HepG2 (cell line): ENCODE data around the gene ME3. TPM values are rescaled to one million over a fixed set of nuclear protein-coding genes. Genes with fewer than 3 reads are reported as not detected.

Experiments
- ATAC-seq: fragments of 200-7000 bp; cut with Tn5 transposase; 3 replicates; pipeline ENCODE4 v1.9.1; 2020; ENCODE audit warnings: mild to moderate bottlenecking, moderate library complexity
- BruUV-seq: library from RNA; stranded (reverse); fragments of 400-500 nt; replicated peaks from 2 replicates; lab custom pipeline; 2021; lab: Mats Ljungman, UMichigan
- CTCF ChIA-PET: fragments of 300-600 bp; formaldehyde crosslinking; extraction: SDS; loops from one replicate; lab custom pipeline; 2021; ENCODE audit warnings: low total read pairs, inconsistent platforms, low intra/inter-chr PET ratio; lab: Yijun Ruan, JAX
- POLR2A ChIA-PET: fragments of 350-600 bp; sonication (Branson Sonifier 250); formaldehyde crosslinking; loops from one replicate; lab custom pipeline; 2020; ENCODE audit warnings: antibody characterized with exemption, inconsistent platforms; lab: Yijun Ruan, JAX
- DNase-seq: peaks from one replicate; pipeline ENCODE4 v3.0.0-alpha.2; 2015; ENCODE audit warnings: low spot score
- FAIRE-seq: peaks from 3 replicates; lab custom pipeline; 2011; peaks lifted over from hg19 to GRCh38; lab: Jason Lieb, UNC
- H2AFZ ChIP-seq: one replicate; pipeline ENCODE4 v1.6.1; 2011; ENCODE audit warnings: low read length, inconsistent platforms
- H3K27ac ChIP-seq: fragments of 300-600 bp; 3 replicates; pipeline ENCODE4 v1.8.0; 2011; ENCODE audit warnings: mixed run types, mild to moderate bottlenecking, mixed read lengths, low read length, inconsistent platforms; ENCODE audit not compliant: insufficient read depth; ENCODE audit errors: extremely low read length
- H3K27me3 ChIP-seq, 2 experiments: fragments of 200-600 bp in 1 of 2; 2 replicates in 1 of 2; 3 replicates in 1 of 2; pipeline versions ENCODE4 v1.6.0 to v1.8.0; 2011; ENCODE audit warnings: low read length in 2 of 2, mild to moderate bottlenecking in 2 of 2, moderate library complexity in 2 of 2, inconsistent platforms in 1 of 2; ENCODE audit not compliant: insufficient read depth in 2 of 2, control insufficient read depth in 1 of 2
- H3K36me3 ChIP-seq, 2 experiments: fragments of 200-600 bp in 1 of 2; replicated peaks in 1 of 2; 2 replicates in 1 of 2; 3 replicates in 1 of 2; pipeline versions ENCODE4 v1.5.1 to v1.8.0; 2011; ENCODE audit warnings: low read length in 2 of 2, inconsistent platforms in 1 of 2; ENCODE audit not compliant: insufficient read depth in 2 of 2, control insufficient read depth in 1 of 2
- H3K4me1 ChIP-seq: 2 replicates; pipeline ENCODE4 v1.5.1; 2012; ENCODE audit warnings: low read length, inconsistent platforms; ENCODE audit not compliant: insufficient read depth
- H3K4me2 ChIP-seq: 2 replicates; pipeline ENCODE4 v1.6.0; 2011; ENCODE audit warnings: low read depth, low read length, inconsistent platforms
- H3K4me3 ChIP-seq, 3 experiments: fragments of 200-600 bp in 1 of 3; sonication (generic), shearing (Covaris generic) in 1 of 3; replicated peaks in 1 of 3; 2 replicates each; pipeline ENCODE4 v1.5.1; 2011 to 2016; ENCODE audit warnings: low read length in 3 of 3, inconsistent platforms in 2 of 3, low read depth in 2 of 3, mild to moderate bottlenecking in 2 of 3, control low read depth in 1 of 3, mixed read lengths in 1 of 3; ENCODE audit not compliant: insufficient read depth in 1 of 3
- H3K79me2 ChIP-seq: one replicate; pipeline ENCODE4 v1.6.1; 2011; ENCODE audit warnings: low read length, inconsistent platforms; ENCODE audit not compliant: insufficient read depth
- H3K9ac ChIP-seq: 2 replicates; pipeline ENCODE4 v1.6.0; 2011; ENCODE audit warnings: mild to moderate bottlenecking, low read depth, low read length, inconsistent platforms; ENCODE audit not compliant: insufficient read depth
- H3K9me3 ChIP-seq: 2 replicates; pipeline ENCODE4 v1.5.1; 2012; ENCODE audit warnings: mild to moderate bottlenecking, low read length
- H4K20me1 ChIP-seq: 2 replicates; pipeline ENCODE4 v1.6.0; 2011; ENCODE audit warnings: inconsistent platforms, mild to moderate bottlenecking, low read length, moderate library complexity; ENCODE audit not compliant: insufficient read depth
- ARNT ChIP-seq: fragments of 450-650 bp; IDR thresholded peaks from 2 replicates; pipeline ENCODE4 v1.6.1; 2017
- DMAP1 ChIP-seq: IDR thresholded peaks from 2 replicates; pipeline ENCODE4 v1.6.1; 2016
- KIAA2018 ChIP-seq: sonication (generic); formaldehyde crosslinking; IDR thresholded peaks from 2 replicates; pipeline ENCODE4 v1.5.0; 2020; ENCODE audit warnings: mild to moderate bottlenecking, missing genetic modification reagents, borderline replicate concordance
- KLF6 ChIP-seq: IDR thresholded peaks from 2 replicates; pipeline ENCODE4 v1.8.0; 2016; ENCODE audit warnings: missing biosample characterization, missing genetic modification reagents
- WGBS: methylation state at CpG from one replicate; pipeline ENCODE4 v1.1.6; 2017; ENCODE audit warnings: low lambda C conversion rate; 5-methylcytosine and 5-hydroxymethylcytosine counted together
- in situ Hi-C: cut with HindIII; loops from 2 replicates; pipeline ENCODE4 v1.10.0; 2017; ENCODE audit warnings: low pct_unique_long_range_greater_than_20kb; ENCODE audit not compliant: extremely low pct_ligation_motif_present
- intact Hi-C: fragments of 100-400 bp; cut with micrococcal nuclease; formaldehyde crosslinking; loops from one replicate; pipeline ENCODE4 v1.10.0; 2022; ENCODE audit not compliant: unreplicated experiment
- polyA plus RNA-seq, 8 experiments: library from polyadenylated mRNA; depleted of rRNA in 3 of 8; stranded (reverse) in 7 of 8; unstranded in 1 of 8; fragments of >200 nt; fragmentation: Illumina TruSeq in 4 of 8; extraction: Trizol in 4 of 8; gene quantifications; 2 replicates each; pipeline versions ENCODE4 v1.2.1 to v1.2.3, GENCODE V29; 2011 to 2016; ENCODE audit warnings: low read depth in 4 of 8, missing spikeins in 1 of 8, mixed read lengths in 1 of 8; ENCODE audit not compliant: insufficient read depth in 1 of 8
- total RNA-seq, 5 experiments: library from RNA; depleted of rRNA; stranded (reverse); fragments of >200 nt; fragmentation: Illumina TruSeq; extraction: Trizol; gene quantifications; 2 replicates each; pipeline ENCODE4 v1.2.3, GENCODE V29; 2016; ENCODE audit warnings: low read depth in 1 of 5

The ME3 gene
- total and polyA plus RNA-seq, 2 of the 13 experiments (the other 11 are each of a cell fraction or from before 2014, with no cell fraction given): not detected

- TF ChIP-seq KIAA2018 (no peak), KLF6 (CRISPR knock-in tag) (no peak), DMAP1 (CRISPR knock-in tag) (no peak)
- TF ChIP-seq, all 625 proteins: peak for 0
These were observed 19.9 kb upstream of the ME3 start (continued) for GRCh38 chr11:86692317-86692716.

DNA sequence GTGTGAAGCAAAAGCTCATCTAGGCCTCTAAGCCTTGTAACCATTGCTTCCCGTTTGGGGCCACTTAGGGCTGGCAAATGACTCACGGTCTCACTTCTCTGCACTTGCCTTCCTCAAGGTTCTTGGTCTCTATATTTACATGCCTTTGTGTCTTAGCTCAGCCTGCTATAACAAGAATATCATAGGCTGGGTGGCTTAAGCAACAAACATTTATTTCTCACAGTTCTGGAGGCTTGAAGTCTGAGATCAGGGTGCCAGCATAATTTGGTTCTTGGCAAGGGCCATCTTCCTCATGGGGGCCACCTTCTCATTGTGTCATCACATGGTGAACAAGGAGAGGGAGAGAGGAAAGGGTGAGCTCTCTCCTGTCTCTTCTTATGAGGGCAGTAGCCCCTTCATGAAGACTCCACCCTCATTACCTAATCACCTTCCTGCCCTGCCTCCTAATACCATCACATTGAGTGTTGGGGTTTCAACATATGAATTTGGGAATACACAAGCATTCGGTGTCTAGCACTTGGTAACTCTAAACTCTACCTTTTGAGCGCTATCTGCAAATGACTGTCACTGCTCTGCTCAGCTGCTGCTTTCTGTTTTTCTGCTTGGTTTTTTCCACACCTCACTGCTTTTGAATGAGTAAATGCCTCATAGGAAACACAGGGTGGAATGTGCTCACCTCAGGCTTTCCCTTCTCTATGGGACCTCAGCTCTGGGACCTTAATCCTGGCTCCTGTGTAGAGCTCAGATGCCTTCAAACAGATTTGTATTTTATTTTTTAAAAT is 16.2 kb upstream of the ME3 start:
- no TSS peak for BruUV-seq
- Histone ChIP-seq H3K27me3 (peaks cover 0 to 11% of the 10 kb centered on the region in 2 experiments; a peak in 3 of 5 replicates), H3K79me2 (no peaks in the 10 kb centered on the region), H2AFZ (no peak overlapping the region), H3K36me3 (no peaks in the 10 kb centered on the region), H3K4me1 (no peaks in the 10 kb centered on the region), H3K4me2 (no peak overlapping the region), H3K27ac (no peak overlapping the region), H4K20me1 (no peaks in the 10 kb centered on the region), H3K9me3 (no peaks in the 10 kb centered on the region), H3K9ac (no peak overlapping the region), H3K4me3 (no peak overlapping the region)
- ChIA-PET CTCF (no interaction called here), POLR2A (no interaction called here)
- intact Hi-C loops: no loop called here
- no peak for FAIRE-seq
- no peak for DNase-seq
- WGBS: 13% methylated on average over 4 of the region's 4 CpGs
- ATAC-seq: no peak
- in situ Hi-C loops: no loop called here
- TF ChIP-seq ARNT: no peak
